ENCODE results near the gene NOL3.

The NOL3 gene

GRCh38 chr16:67195676-67196075, 25.3 kb downstream of the NOL3 start:
- DNase-seq (ENCODE audit: low read depth) = no peak
- H3K4me3 ChIP-seq (ENCODE audit: low read length) = no peak overlapping the region
- no peak for TF ChIP-seq CTCF (conservative IDR thresholded peaks at IDR 0.05; ENCODE audit: low read depth, low read length)

- H3K4me3 ChIP-seq (ENCODE audit: low read length) = no peak overlapping the region
- TF ChIP-seq CTCF (conservative IDR thresholded peaks at IDR 0.05; ENCODE audit: low read depth, low read length) = no peak
- DNase-seq (ENCODE audit: low read depth) = no peak
These were observed 26.5 kb downstream of the NOL3 start for GRCh38 chr16:67196881-67197280.

- H3K4me3 ChIP-seq (ENCODE audit: low read length) = no peak overlapping the region
- no peak for DNase-seq (ENCODE audit: low read depth)
- TF ChIP-seq CTCF (conservative IDR thresholded peaks at IDR 0.05; ENCODE audit: low read depth, low read length) = no peak
These were observed 27.4 kb downstream of the NOL3 start for GRCh38 chr16:67197704-67198103.

GRCh38 chr16:67198238-67198734, 27.9 kb downstream of the NOL3 start:
- TF ChIP-seq CTCF (conservative IDR thresholded peaks at IDR 0.05; ENCODE audit: low read depth, low read length) = peak; percentile 82
- DNase-seq (ENCODE audit: low read depth) = no peak

GRCh38 chr16:67199011-67199807, 28.9 kb downstream of the NOL3 start, which contains the start of gene ELMO3:
Gene ELMO3 (plus strand): TSS chr16:67199131. CDS start chr16:67199327, 196 bp downstream.
- H3K4me3 ChIP-seq (ENCODE audit: low read length) = no peak within 1 kb of the TSS
- TF ChIP-seq CTCF (conservative IDR thresholded peaks at IDR 0.05; ENCODE audit: low read depth, low read length) = peak; percentile 61
- no peak for DNase-seq (ENCODE audit: low read depth)

More at GRCh38 chr16:67198238-67198734, 27.9 kb downstream of the NOL3 start:
- no peak overlapping the region for H3K4me3 ChIP-seq (ENCODE audit: low read length)

- TF ChIP-seq CTCF (conservative IDR thresholded peaks at IDR 0.05; ENCODE audit: low read depth, low read length) = peak; percentile 7
- H3K4me3 ChIP-seq (ENCODE audit: low read length) = no peak overlapping the region
- no peak for DNase-seq (ENCODE audit: low read depth)
These were observed 29.5 kb downstream of the NOL3 start for GRCh38 chr16:67199808-67200198.

GRCh38 chr16:67200491-67200890, 30.2 kb downstream of the NOL3 start:
- TF ChIP-seq CTCF (conservative IDR thresholded peaks at IDR 0.05; ENCODE audit: low read depth, low read length) = no peak
- DNase-seq (ENCODE audit: low read depth) = no peak
- H3K4me3 ChIP-seq (ENCODE audit: low read length) = no peak overlapping the region
